Measurements from ENCODE around the gene SPAG7.

The SPAG7 gene

GRCh38 chr17:4973256-4974114 lies 5.9 kb upstream of the SPAG7 start:
- no peak for DNase-seq

GRCh38 chr17:4972752-4973151 lies 5.1 kb upstream of the SPAG7 start:
- DNase-seq, result no peak

- DNase-seq, result no peak
These were observed 4.7 kb upstream of the SPAG7 start for GRCh38 chr17:4972322-4972721.

GRCh38 chr17:4971826-4972225 lies 4.2 kb upstream of the SPAG7 start:
- no peak for DNase-seq

- DNase-seq, result no peak
These were observed 2.7 kb upstream of the SPAG7 start for GRCh38 chr17:4970273-4970672.

GRCh38 chr17:4969551-4970173 lies 2.0 kb upstream of the SPAG7 start:
- DNase-seq, result peak; percentile 4

- DNase-seq, result no peak
These were observed 1.5 kb upstream of the SPAG7 start for GRCh38 chr17:4969047-4969550.

- DNase-seq, result no peak
These were observed 949 bp upstream of the SPAG7 start for GRCh38 chr17:4968486-4969046.

- peak; percentile 90 for DNase-seq
These were observed 626 bp downstream of the SPAG7 start for GRCh38 chr17:4966844-4967538.

GRCh38 chr17:4965311-4965986 lies 2.2 kb downstream of the SPAG7 start:
- DNase-seq, result no peak

- no peak for DNase-seq
These were observed 7.2 kb downstream of the SPAG7 start for GRCh38 chr17:4960279-4960922.

GRCh38 chr17:4959261-4959965 lies 8.2 kb downstream of the SPAG7 start:
- DNase-seq, result no peak

GRCh38 chr17:4958102-4958501 lies 9.5 kb downstream of the SPAG7 start:
- DNase-seq, result no peak

- DNase-seq, result peak; percentile 46
These were observed 11.0 kb downstream of the SPAG7 start for GRCh38 chr17:4956493-4957061.

- no peak for DNase-seq
These were observed 12.5 kb downstream of the SPAG7 start for GRCh38 chr17:4955091-4955490.

GRCh38 chr17:4953451-4953961 lies 14.1 kb downstream of the SPAG7 start:
- DNase-seq, result no peak

GRCh38 chr17:4951486-4951885 lies 16.1 kb downstream of the SPAG7 start:
- DNase-seq, result no peak

GRCh38 chr17:4950746-4951204 lies 16.8 kb downstream of the SPAG7 start, which contains the start of gene ENO3:
ENO3 (plus strand) TSS chr17:4951119; CDS start chr17:4951830, 711 bp downstream.
- DNase-seq, result no peak

GRCh38 chr17:4950075-4950745 lies 17.4 kb downstream of the SPAG7 start:
- no peak for DNase-seq
